ENCODE measurements around the gene GOLGA6L2. TPM values are rescaled to one million over a fixed set of nuclear protein-coding genes. Genes with fewer than 3 reads are reported as not detected.

GOLGA6L2 gene
- total and polyA plus RNA-seq, 2 donors (not counting 3 experiments of a cell fraction or from before 2014, with no cell fraction given): not detected

- Histone ChIP-seq H3K9me3 (replicated peaks; ENCODE audit: control insufficient read depth, insufficient read depth, low read length) (no peaks in the 10 kb centered on the region), H3K79me2 (ENCODE audit: control insufficient read depth, insufficient read depth, low read length) (no peaks in the 10 kb centered on the region), H3K27ac (ENCODE audit: insufficient read depth, low read depth, low read length) (no peak overlapping the region), H3K36me3 (ENCODE audit: control insufficient read depth in 2 of 2, extremely low read depth in 1 of 2, insufficient read depth in 2 of 2, low read length in 2 of 2) (no peaks in the 10 kb centered on the region), H4K20me1 (replicated peaks; ENCODE audit: control insufficient read depth, extremely low read depth, insufficient read depth, low read length) (no peaks in the 10 kb centered on the region), H2AFZ (ENCODE audit: low read depth, low read length) (no peak overlapping the region), H3K4me2 (ENCODE audit: insufficient read depth, low read length) (no peak overlapping the region), H3K9ac (replicated peaks; ENCODE audit: extremely low read depth, insufficient read depth, low read length) (no peak overlapping the region), H3K27me3 (ENCODE audit: control insufficient read depth in 2 of 2, insufficient read depth in 2 of 2, low read length in 2 of 2) (no peaks in the 10 kb centered on the region), H3K9me1 (replicated peaks; ENCODE audit: control insufficient read depth, extremely low read depth, insufficient read depth, low read length) (no peaks in the 10 kb centered on the region), H3K4me3 (replicated peaks in 1 of 3; ENCODE audit: insufficient read depth in 1 of 3, low read depth in 1 of 3, low read length in 3 of 3) (no peak overlapping the region), H3K4me1 (ENCODE audit: control insufficient read depth, extremely low read depth, insufficient read depth, low read length) (no peaks in the 10 kb centered on the region)
- ChIA-PET CTCF (no interaction called here), POLR2A (no interaction called here)
- dilution Hi-C loops (cut with MboI; ENCODE audit: extremely low pct_ligation_motif_present, low sequenced_read_pairs): no loop called here
- no peak for DNase-seq (ENCODE audit: low read depth, low spot score)
- TF ChIP-seq, protein P1, sequence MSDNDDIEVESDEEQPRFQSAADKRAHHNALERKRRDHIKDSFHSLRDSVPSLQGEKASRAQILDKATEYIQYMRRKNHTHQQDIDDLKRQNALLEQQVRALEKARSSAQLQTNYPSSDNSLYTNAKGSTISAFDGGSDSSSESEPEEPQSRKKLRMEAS (IDR thresholded peaks at IDR 0.05; ENCODE audit: insufficient read depth, insufficient read length): no peak
- no peak for TF ChIP-seq FOS (IDR thresholded peaks at IDR 0.05; ENCODE audit: borderline replicate concordance, insufficient read depth, low read length)
- TF ChIP-seq POLR2AphosphoS5 (IDR thresholded peaks at IDR 0.05; ENCODE audit: insufficient read depth, low read depth, low read length): no peak
- no peak for TF ChIP-seq EZH2 (IDR thresholded peaks at IDR 0.05; ENCODE audit: borderline replicate concordance, low read depth, low read length, severe bottlenecking)
- TF ChIP-seq JUN (IDR thresholded peaks at IDR 0.05; ENCODE audit: borderline replicate concordance, insufficient read depth, insufficient read length, low read depth): no peak
- no peak for TF ChIP-seq MYC (IDR thresholded peaks at IDR 0.05; ENCODE audit: low read depth, low read length)
- no peak for TF ChIP-seq POLR2A (IDR thresholded peaks at IDR 0.05; ENCODE audit: low read depth, low read length)
- no peak for TF ChIP-seq CTCF (IDR thresholded peaks at IDR 0.05; ENCODE audit: extremely low read depth in 1 of 2, insufficient read depth in 1 of 2, low read depth in 1 of 2, low read length in 2 of 2)
- no peak for TF ChIP-seq GATA2 (IDR thresholded peaks at IDR 0.05; ENCODE audit: insufficient read depth, insufficient read length, low read depth, low read length)
- BruUV-seq (replicated peaks): no TSS peak
- no peak for FAIRE-seq
- intact Hi-C loops (cut with micrococcal nuclease): no loop called here
Measured at GRCh38 chr15:23438816-23439466, 8.1 kb downstream of the GOLGA6L2 start.
